K562 (cell line): ENCODE measurements around the gene DDR2. TPM values are rescaled to one million over a fixed set of nuclear protein-coding genes. Genes with fewer than 3 reads are reported as not detected.
A peak's percentile ranks its signal among the peaks of the same experiment; 100 is the strongest.

Experiments used
- ATAC-seq: fragments of 200-7000 bp; cut with Tn5 transposase; 3 replicates; pipeline ENCODE4 v1.9.1; 2020; ENCODE audit warnings: moderate library complexity
- BruUV-seq: library from RNA; stranded (reverse); fragments of 400-500 nt; replicated peaks from 2 replicates; lab custom pipeline; 2021; lab: Mats Ljungman, UMichigan
- CTCF ChIA-PET: fragments of 300-600 bp; formaldehyde crosslinking; extraction: SDS; loops from one replicate; lab custom pipeline; 2021; ENCODE audit warnings: low intra/inter-chr PET ratio; lab: Yijun Ruan, JAX
- POLR2A ChIA-PET: fragments of 300-600, 350-650 bp; sonication (Branson Sonifier 250); formaldehyde crosslinking; extraction: SDS; loops from one replicate; lab custom pipeline; 2021; ENCODE audit warnings: antibody characterized with exemption, inconsistent platforms; lab: Yijun Ruan, JAX
- DNase-seq, 4 experiments: peaks; one replicate each; pipeline versions ENCODE4 v3.0.0 to v3.0.0-alpha.2; 2011 to 2018; ENCODE audit warnings: low spot score in 3 of 4, mixed read lengths in 3 of 4; ENCODE audit errors: extremely low read depth in 1 of 4
- FAIRE-seq: peaks from 2 replicates; lab custom pipeline; 2011; peaks lifted over from hg19 to GRCh38; lab: Jason Lieb, UNC
- H2AFZ ChIP-seq: 2 replicates; pipeline ENCODE4 v1.6.0; 2011; ENCODE audit warnings: low read depth, low read length, control low read depth, inconsistent platforms
- H3K27ac ChIP-seq: fragments of 200-600 bp; 3 replicates; pipeline ENCODE4 v1.8.0; 2011; ENCODE audit warnings: low read depth, mild to moderate bottlenecking, control low read depth, inconsistent platforms, low read length, moderate library complexity, mixed read lengths; ENCODE audit errors: extremely low read depth
- H3K27me3 ChIP-seq, 2 experiments: fragments of 300-600 bp in 1 of 2; 2 replicates in 1 of 2; 3 replicates in 1 of 2; pipeline versions ENCODE4 v1.6.0 to v1.8.0; 2011; ENCODE audit warnings: inconsistent platforms in 2 of 2, low read length in 2 of 2, mild to moderate bottlenecking in 1 of 2, mixed read lengths in 1 of 2, moderate library complexity in 1 of 2; ENCODE audit not compliant: control insufficient read depth in 2 of 2, insufficient read depth in 2 of 2
- H3K36me3 ChIP-seq: fragments of 300-600 bp; 3 replicates; pipeline ENCODE4 v1.8.0; 2011; ENCODE audit warnings: mild to moderate bottlenecking, low read length, inconsistent platforms; ENCODE audit not compliant: control insufficient read depth, insufficient read depth
- H3K4me1 ChIP-seq, 2 experiments: fragments of 200-600 bp in 1 of 2; replicated peaks in 1 of 2; 2 replicates in 1 of 2; 3 replicates in 1 of 2; pipeline versions ENCODE4 v1.5.1 to v1.8.0; 2011; ENCODE audit warnings: inconsistent platforms in 2 of 2, low read length in 2 of 2, mild to moderate bottlenecking in 1 of 2, mixed read lengths in 1 of 2, moderate library complexity in 1 of 2; ENCODE audit not compliant: control insufficient read depth in 2 of 2, insufficient read depth in 2 of 2
- H3K4me2 ChIP-seq: 2 replicates; pipeline ENCODE4 v1.6.1; 2011; ENCODE audit warnings: low read length, control low read depth, inconsistent platforms, mixed read lengths; ENCODE audit not compliant: insufficient read depth
- H3K4me3 ChIP-seq: fragments of 200-600 bp; sonication (generic), shearing (Covaris generic); 2 replicates; pipeline ENCODE4 v1.5.1; 2016; ENCODE audit warnings: control low read depth, inconsistent platforms
- H3K79me2 ChIP-seq: fragments of 200-600 bp; 3 replicates; pipeline ENCODE4 v1.8.0; 2011; ENCODE audit warnings: low read length, inconsistent platforms; ENCODE audit not compliant: control insufficient read depth, insufficient read depth
- H3K9ac ChIP-seq, 2 experiments: 2 replicates each; pipeline versions ENCODE4 v1.6.0 to v1.6.1; 2011; ENCODE audit warnings: low read depth in 2 of 2, low read length in 2 of 2, control low read depth in 1 of 2, inconsistent platforms in 1 of 2, mild to moderate bottlenecking in 1 of 2, mixed read lengths in 1 of 2; ENCODE audit not compliant: insufficient read depth in 1 of 2
- H3K9me1 ChIP-seq: one replicate; pipeline ENCODE4 v1.6.0; 2011; ENCODE audit warnings: inconsistent platforms, mild to moderate bottlenecking, low read length, moderate library complexity; ENCODE audit not compliant: control insufficient read depth, insufficient read depth
- H3K9me3 ChIP-seq: replicated peaks from 2 replicates; pipeline ENCODE4 v1.5.1; 2011; ENCODE audit warnings: low read depth, low read length, inconsistent platforms; ENCODE audit not compliant: control insufficient read depth, insufficient read depth
- H4K20me1 ChIP-seq: replicated peaks from 2 replicates; pipeline ENCODE4 v1.6.1; 2011; ENCODE audit warnings: low read length, inconsistent platforms, mixed read lengths; ENCODE audit not compliant: control insufficient read depth, insufficient read depth
- CBFA2T2 ChIP-seq: fragments of 450-650 bp; conservative IDR thresholded peaks from 2 replicates; pipeline ENCODE4 v1.6.1; 2017; ENCODE audit warnings: mild to moderate bottlenecking
- CBFA2T3 ChIP-seq: fragments of 450-650 bp; IDR thresholded peaks from 2 replicates; pipeline ENCODE4 v1.6.1; 2017
- CEBPB ChIP-seq: fragments of 450-650 bp; IDR thresholded peaks from 2 replicates; pipeline ENCODE4 v1.6.1; 2016; ENCODE audit warnings: missing genetic modification characterization, missing compliant biosample characterization
- FOSL1 ChIP-seq: fragments of 200-800 bp; sonication (Bioruptor generic); conservative IDR thresholded peaks from 2 replicates; pipeline ENCODE4 v1.6.1; 2016; ENCODE audit warnings: missing genetic modification characterization, missing compliant biosample characterization
- MAFG ChIP-seq: fragments of 450-650 bp; conservative IDR thresholded peaks from 2 replicates; pipeline ENCODE4 v1.6.1; 2016; ENCODE audit warnings: missing genetic modification characterization, missing compliant biosample characterization
- POLR3A ChIP-seq: IDR thresholded peaks from 2 replicates; pipeline ENCODE4 v1.6.1; 2011; ENCODE audit warnings: borderline replicate concordance, mild to moderate bottlenecking, moderate library complexity; ENCODE audit not compliant: insufficient read length, insufficient read depth; ENCODE audit errors: extremely low read depth
- PTBP1 ChIP-seq: fragments of 200-400 bp; formaldehyde crosslinking; IDR thresholded peaks from 2 replicates; pipeline ENCODE4 v1.6.1; 2017; ENCODE audit warnings: low read depth, low read length
- PURB ChIP-seq: sonication (generic); formaldehyde crosslinking; IDR thresholded peaks from 2 replicates; pipeline ENCODE4 v1.9.0; 2021; ENCODE audit warnings: low read depth, mild to moderate bottlenecking, missing genetic modification reagents
- SRSF1 ChIP-seq: fragments of 200-400 bp; formaldehyde crosslinking; IDR thresholded peaks from 2 replicates; pipeline ENCODE4 v1.6.1; 2017; ENCODE audit warnings: mild to moderate bottlenecking, low read depth, low read length, moderate library complexity
- THRAP3 ChIP-seq: fragments of 450-650 bp; IDR thresholded peaks from 2 replicates; pipeline ENCODE4 v1.6.1; 2016; ENCODE audit warnings: mild to moderate bottlenecking, inconsistent platforms, borderline replicate concordance
- ZFP36 ChIP-seq: fragments of 150-350 bp; IDR thresholded peaks from 2 replicates; pipeline ENCODE4 v1.6.1; 2018; ENCODE audit warnings: low read length, low read depth; ENCODE audit not compliant: partially characterized antibody
- ZNF217 ChIP-seq: sonication (generic); formaldehyde crosslinking; IDR thresholded peaks from 2 replicates; pipeline ENCODE4 v1.8.0; 2022; ENCODE audit warnings: mild to moderate bottlenecking, missing genetic modification reagents
- ZNF347 ChIP-seq: fragments of 450-650 bp; formaldehyde crosslinking; IDR thresholded peaks from 2 replicates; pipeline ENCODE4 v1.4.0; 2020; ENCODE audit warnings: low read depth, mild to moderate bottlenecking, moderate library complexity
- ZNF436 ChIP-seq: fragments of 250-450, 450-650 bp; sonication (Bioruptor Pico); formaldehyde crosslinking; IDR thresholded peaks from 2 replicates; pipeline ENCODE4 v1.7.0; 2020; ENCODE audit warnings: mild to moderate bottlenecking
- ZNF699 ChIP-seq: fragments of 250-450 bp; sonication (Bioruptor Pico); IDR thresholded peaks from 2 replicates; pipeline ENCODE4 v1.8.0; 2021; ENCODE audit warnings: mild to moderate bottlenecking, moderate library complexity; ENCODE audit not compliant: insufficient replicate concordance
- WGBS: fragments of 100-300 bp; shearing (Covaris generic); methylation state at CpG from one replicate; pipeline ENCODE4 v1.1.6; 2016; ENCODE audit warnings: low coverage, mixed read lengths; ENCODE audit not compliant: insufficient coverage; ENCODE audit errors: missing lambda C conversion rate; 5-methylcytosine and 5-hydroxymethylcytosine counted together
- in situ Hi-C: fragments of 300-500 bp; cut with MboI; formaldehyde crosslinking; loops from 4 replicates; pipeline ENCODE4 v1.15.0; 2018; ENCODE audit warnings: inconsistent platforms, mixed read lengths
- intact Hi-C: fragments of 100-400 bp; cut with micrococcal nuclease; formaldehyde crosslinking; loops from 2 replicates; pipeline ENCODE4 v1.14.2; 2022
- polyA plus RNA-seq, 8 experiments: library from polyadenylated mRNA; depleted of rRNA in 4 of 8; stranded (reverse) in 5 of 8; unstranded in 3 of 8; fragments of >200 nt; fragmentation: Nextera tagmentation in 2 of 8; fragmentation: Illumina TruSeq in 1 of 8; extraction: Ambion mirVana in 2 of 8; extraction: Trizol in 1 of 8; gene quantifications; 2 replicates each; pipeline versions ENCODE4 v1.2.1 to v1.2.3, GENCODE V29; 2011 to 2014; ENCODE audit warnings: inconsistent platforms in 1 of 8, missing spikeins in 1 of 8
- total RNA-seq, 7 experiments: library from RNA; depleted of rRNA in 6 of 7; stranded (reverse); fragments of >200 nt in 6 of 7; fragmentation: Illumina TruSeq in 2 of 7; extraction: Trizol in 2 of 7; gene quantifications; 2 replicates each; pipeline versions ENCODE4 v1.2.1 to v1.2.3, GENCODE V29; 2011 to 2021; ENCODE audit warnings: low replicate concordance in 1 of 7
- TF ChIP-seq, protein P1 (sequence below), 2 experiments: fragments of 450-650 bp in 1 of 2; sonication (generic) in 1 of 2; formaldehyde crosslinking; conservative IDR thresholded peaks; 2 replicates each; pipeline versions ENCODE4 v1.4.0 to v1.8.1; 2020 to 2022; ENCODE audit warnings: mild to moderate bottlenecking in 1 of 2, missing genetic modification reagents in 1 of 2
- TF ChIP-seq, protein P2 (sequence below), 2 experiments: IDR thresholded peaks in 1 of 2; conservative IDR thresholded peaks in 1 of 2; 2 replicates each; pipeline ENCODE4 v1.6.1; 2016; ENCODE audit warnings: low read depth in 2 of 2, mild to moderate bottlenecking in 1 of 2, missing compliant biosample characterization in 1 of 2, missing genetic modification characterization in 1 of 2, moderate library complexity in 1 of 2

The DDR2 gene
- total and polyA plus RNA-seq, 9 of the 15 experiments (the other 6 are each of a cell fraction or from before 2014, with no cell fraction given): 0.36 to 2.0 (median 1.1) TPM

DNA sequence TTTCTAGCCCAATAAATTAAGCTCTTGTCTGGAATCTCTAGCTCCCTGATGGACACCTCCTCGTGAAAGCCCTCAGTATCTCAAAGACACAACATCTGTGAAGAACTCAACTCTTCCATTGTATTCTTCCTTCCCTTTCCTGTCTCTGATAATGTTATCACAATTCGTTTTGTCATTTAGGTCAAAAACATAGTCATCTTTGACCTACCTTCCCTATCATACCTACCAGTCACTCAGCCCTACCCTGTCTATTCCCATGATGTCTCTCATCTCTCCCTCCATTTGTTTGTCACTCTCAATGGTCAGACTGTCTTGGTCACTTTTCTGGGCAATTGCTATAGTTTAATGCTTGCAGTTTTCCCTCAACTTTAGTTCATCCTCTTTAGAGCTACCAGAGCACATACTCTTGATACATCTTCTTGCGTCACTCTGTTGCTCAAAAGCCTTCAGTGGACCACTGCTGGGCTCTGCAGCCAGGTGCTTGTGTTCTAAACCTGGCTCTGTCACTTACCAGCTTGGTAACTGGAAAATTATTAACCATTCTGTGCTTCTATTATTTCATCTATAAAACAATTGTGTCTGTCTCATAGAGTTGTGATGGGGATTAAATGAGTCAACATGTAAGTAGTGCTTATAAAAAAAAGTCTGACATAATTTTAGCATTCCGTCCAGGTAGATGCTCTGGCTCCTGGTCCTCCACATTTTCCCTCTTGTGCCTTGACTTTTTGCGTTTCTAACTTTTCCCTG is 39.6 kb downstream of the DDR2 start:
- FAIRE-seq: peak; percentile 29
- in situ Hi-C loops: no loop called here
- TF ChIP-seq, protein P1, sequence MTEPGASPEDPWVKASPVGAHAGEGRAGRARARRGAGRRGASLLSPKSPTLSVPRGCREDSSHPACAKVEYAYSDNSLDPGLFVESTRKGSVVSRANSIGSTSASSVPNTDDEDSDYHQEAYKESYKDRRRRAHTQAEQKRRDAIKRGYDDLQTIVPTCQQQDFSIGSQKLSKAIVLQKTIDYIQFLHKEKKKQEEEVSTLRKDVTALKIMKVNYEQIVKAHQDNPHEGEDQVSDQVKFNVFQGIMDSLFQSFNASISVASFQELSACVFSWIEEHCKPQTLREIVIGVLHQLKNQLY (CRISPR knock-in tag; conservative IDR thresholded peaks at IDR 0.05): no peak
- TF ChIP-seq ZNF699: no peak
- no peak for TF ChIP-seq THRAP3
- TF ChIP-seq ZNF347 (CRISPR knock-in tag): no peak
- 0 out of 2 replicates have a peak, but pooled peaks have one; percentile 3 for TF ChIP-seq ZNF436 (CRISPR knock-in tag)
- no peak for TF ChIP-seq SRSF1
- TF ChIP-seq PTBP1: no peak
- peak; percentile 41 for TF ChIP-seq ZFP36
- TF ChIP-seq MAFG (tag): 0 out of 2 replicates have a peak, but pooled peaks have one; percentile 26
- peak; percentile 75 for TF ChIP-seq CBFA2T3
- no peak for TF ChIP-seq ZNF217 (CRISPR knock-in tag)
- TF ChIP-seq CEBPB (tag): peak; percentile 56
- peak; percentile 47 for TF ChIP-seq CBFA2T2
- 0 out of 2 replicates have a peak, but pooled peaks have one; percentile 44 for TF ChIP-seq FOSL1 (tag)
- TF ChIP-seq, protein P2, sequence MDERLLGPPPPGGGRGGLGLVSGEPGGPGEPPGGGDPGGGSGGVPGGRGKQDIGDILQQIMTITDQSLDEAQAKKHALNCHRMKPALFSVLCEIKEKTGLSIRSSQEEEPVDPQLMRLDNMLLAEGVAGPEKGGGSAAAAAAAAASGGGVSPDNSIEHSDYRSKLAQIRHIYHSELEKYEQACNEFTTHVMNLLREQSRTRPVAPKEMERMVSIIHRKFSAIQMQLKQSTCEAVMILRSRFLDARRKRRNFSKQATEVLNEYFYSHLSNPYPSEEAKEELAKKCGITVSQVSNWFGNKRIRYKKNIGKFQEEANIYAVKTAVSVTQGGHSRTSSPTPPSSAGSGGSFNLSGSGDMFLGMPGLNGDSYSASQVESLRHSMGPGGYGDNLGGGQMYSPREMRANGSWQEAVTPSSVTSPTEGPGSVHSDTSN (CRISPR knock-in tag; IDR thresholded peaks at IDR 0.05; ENCODE audit: low read depth): no peak
- TF ChIP-seq, protein P2 (tag; conservative IDR thresholded peaks at IDR 0.05; ENCODE audit: low read depth): 0 out of 2 replicates have a peak, but pooled peaks have one; percentile 17
- no peak for TF ChIP-seq PURB
- no peak for TF ChIP-seq POLR3A

More for the DNA sequence above, 39.6 kb downstream of the DDR2 start:
- H3K4me3 ChIP-seq: no peak overlapping the region
- no TSS peak for BruUV-seq
- ATAC-seq (peak; percentile 17; the same call in 2 of the 3 replicates), DNase-seq (no peak)
- no peak overlapping the region for H2AFZ ChIP-seq
- no peak overlapping the region for H3K9ac ChIP-seq
- no peaks in the 10 kb centered on the region for H4K20me1 ChIP-seq
- POLR2A ChIA-PET: interaction anchor here (0.8 to 1.5 kb wide), 2 partner anchors 9 to 10 kb away, joined by 3 to 4 read pairs; no protein-coding TSS in a partner anchor
- WGBS: 15% methylated on average over 5 of the region's 5 CpGs
- H3K79me2 ChIP-seq: no peaks in the 10 kb centered on the region
- H3K4me1 ChIP-seq: peaks cover 0 to 8% of the 10 kb centered on the region in 2 experiments; a peak in 3 of 5 replicates
- H3K9me3 ChIP-seq: no peaks in the 10 kb centered on the region
- intact Hi-C loops: no loop called here
- CTCF ChIA-PET: no interaction called here
- no peaks in the 10 kb centered on the region for H3K36me3 ChIP-seq
- H3K4me2 ChIP-seq: no peak overlapping the region
- H3K9me1 ChIP-seq: no peaks in the 10 kb centered on the region
- H3K27ac ChIP-seq: no peak overlapping the region
- H3K27me3 ChIP-seq: no peaks in the 10 kb centered on the region; a peak in 1 of 5 replicates
